Measurements from ENCODE around the gene PTP4A1.

- TF ChIP-seq CTCF (conservative IDR thresholded peaks at IDR 0.05): no peak
- no peak for TF ChIP-seq ZFX (IDR thresholded peaks at IDR 0.05)
These were observed 9.2 kb downstream of the PTP4A1 start for GRCh38 chr6:63581355-63582013.
